ENCODE results near the gene EPB41L1. TPM values are rescaled to one million over a fixed set of nuclear protein-coding genes. Genes with fewer than 3 reads are reported as not detected.

Gene EPB41L1
- total RNA-seq, 1 experiment from 2014 or later: 42.1 TPM

GRCh38 chr20:36206068-36206467, 51.5 kb downstream of the EPB41L1 start:
- Histone ChIP-seq H3K36me3 (ENCODE audit: control insufficient read depth in 1 of 2, insufficient read depth in 2 of 2, low read length in 2 of 2) (no peaks in the 10 kb centered on the region), H3K27ac (ENCODE audit: low read depth, low read length) (no peak overlapping the region), H3K9me2 (ENCODE audit: insufficient read depth) (no peaks in the 10 kb centered on the region), H3K9ac (ENCODE audit: low read length) (no peak overlapping the region), H3K9me3 (ENCODE audit: control insufficient read depth in 1 of 2, insufficient read depth in 1 of 2, low read depth in 1 of 2, low read length in 2 of 2) (no peaks in the 10 kb centered on the region), H3K4me2 (ENCODE audit: low read length) (no peak overlapping the region), H2AFZ (ENCODE audit: low read depth, low read length, poor library complexity, severe bottlenecking) (no peak overlapping the region), H4K20me1 (ENCODE audit: insufficient read depth) (no peaks in the 10 kb centered on the region), H3K4me3 (replicated peaks in 1 of 2; ENCODE audit: low read depth in 1 of 2, low read length in 2 of 2) (no peak overlapping the region), H3K79me2 (ENCODE audit: insufficient read depth, low read length) (no peaks in the 10 kb centered on the region), H3K4me1 (ENCODE audit: control insufficient read depth in 1 of 2, insufficient read depth in 2 of 2, low read length in 2 of 2) (no peaks in the 10 kb centered on the region), H3K27me3 (ENCODE audit: insufficient read depth, low read length) (no peaks in the 10 kb centered on the region)
- TF ChIP-seq TCF7L2 (IDR thresholded peaks at IDR 0.05; ENCODE audit: borderline replicate concordance, extremely low read depth, insufficient read depth, insufficient read length): no peak
- no peak for TF ChIP-seq EZH2phosphoT487 (IDR thresholded peaks at IDR 0.05; ENCODE audit: borderline replicate concordance)
- TF ChIP-seq MAX (IDR thresholded peaks at IDR 0.05): no peak
- TF ChIP-seq POLR2AphosphoS5 (IDR thresholded peaks at IDR 0.05; ENCODE audit: low read depth, low read length): no peak
- TF ChIP-seq ZBTB33 (IDR thresholded peaks at IDR 0.05; ENCODE audit: extremely low read depth, insufficient replicate concordance, low read length): no peak
- no peak for TF ChIP-seq CTCF (IDR thresholded peaks at IDR 0.05 in 2 of 3, conservative IDR thresholded peaks at IDR 0.05 in 1 of 3; ENCODE audit: borderline replicate concordance in 1 of 3, insufficient read depth in 1 of 3, low read depth in 2 of 3, low read length in 2 of 3)
- TF ChIP-seq SRF (IDR thresholded peaks at IDR 0.05; ENCODE audit: low read depth): no peak
- no peak for TF ChIP-seq ZFX (IDR thresholded peaks at IDR 0.05)
- TF ChIP-seq RAD21 (IDR thresholded peaks at IDR 0.05; ENCODE audit: low read depth): no peak
- TF ChIP-seq POLR2A (IDR thresholded peaks at IDR 0.05; ENCODE audit: borderline replicate concordance, extremely low read depth, insufficient read depth, insufficient read length): no peak
- TF ChIP-seq EGR1 (IDR thresholded peaks at IDR 0.05; ENCODE audit: low read depth): no peak
- TF ChIP-seq ZNF274 (IDR thresholded peaks at IDR 0.05; ENCODE audit: low read depth, low read length): no peak
- no peak for TF ChIP-seq SIN3A (IDR thresholded peaks at IDR 0.05; ENCODE audit: low read depth)
- TF ChIP-seq CEBPB (IDR thresholded peaks at IDR 0.05; ENCODE audit: low read depth): no peak
- no peak for TF ChIP-seq FOSL1 (IDR thresholded peaks at IDR 0.05; ENCODE audit: low read depth)
- TF ChIP-seq SP1 (IDR thresholded peaks at IDR 0.05; ENCODE audit: low read depth): no peak
- no peak for TF ChIP-seq JUND (IDR thresholded peaks at IDR 0.05)
- no peak for TF ChIP-seq EZH2 (IDR thresholded peaks at IDR 0.05)
- no peak for TF ChIP-seq CBX3 (IDR thresholded peaks at IDR 0.05; ENCODE audit: low read depth)
- TF ChIP-seq REST (IDR thresholded peaks at IDR 0.05; ENCODE audit: low read depth): no peak
- POLR2A ChIA-PET: no interaction called here
- CTCF ChIA-PET: no interaction called here
- RAD21 ChIA-PET (ENCODE audit: low non-redundant PET in 1 of 2, low total read pairs in 2 of 2, uncharacterized antibody in 2 of 2, unreplicated experiment in 2 of 2): no interaction called here
- intact Hi-C loops (cut with micrococcal nuclease): no loop called here
- DNase-seq (ENCODE audit: low read depth, low spot score) (no peak), ATAC-seq (no peak)
- no TSS peak for BruUV-seq (replicated peaks)
